Measurements from ENCODE around the gene ABHD4. TPM values are rescaled to one million over a fixed set of nuclear protein-coding genes. Genes with fewer than 3 reads are reported as not detected.

Gene ABHD4
- total RNA-seq, 4 donors from 2014 or later = 16.1 to 42.4 (median 31.9) TPM

DNA sequence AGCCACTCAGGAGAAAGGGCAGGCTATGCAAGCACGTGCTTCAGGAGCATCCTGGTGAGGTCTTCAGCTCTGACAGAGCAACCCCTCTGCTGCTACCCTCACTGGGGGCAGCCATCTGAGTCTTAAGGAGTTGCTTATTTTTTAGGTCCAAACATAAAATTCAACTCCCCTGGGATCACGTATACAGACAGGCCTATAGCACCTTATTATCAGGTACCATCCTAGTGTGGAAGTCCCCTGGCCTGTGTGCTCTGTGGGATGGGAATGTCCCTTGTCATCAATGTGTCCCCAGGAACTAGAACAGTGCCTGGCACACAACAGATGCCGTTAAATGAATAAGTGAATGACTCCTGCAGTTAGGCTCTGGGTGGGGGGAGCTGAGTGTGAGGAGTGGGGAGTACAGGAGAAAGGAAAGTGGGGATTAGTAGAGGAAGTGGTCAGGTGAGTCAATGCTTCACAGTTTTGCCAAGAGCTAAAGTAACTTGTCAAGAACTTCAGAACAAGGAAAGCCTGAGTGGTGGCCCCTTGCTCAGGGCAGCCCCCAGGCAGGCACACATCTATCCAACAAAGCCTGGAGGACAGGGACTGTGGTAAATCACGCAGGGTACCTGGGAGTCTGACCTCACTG, 42.6 kb upstream of the ABHD4 start:
- peaks cover 0 to 49% (median 19%) of the 10 kb centered on the region in 4 donors for H3K4me1 ChIP-seq
- H3K4me3 ChIP-seq = no peak overlapping the region
- WGBS, 2 donors = 82 to 89% methylated on average over 3 to 4 of the region's 4 CpGs
- no peaks in the 10 kb centered on the region for H3K36me3 ChIP-seq
- H3K27ac ChIP-seq = peak overlapping the region in 2 of 4 donors; percentile 67 to 90
- H3K27me3 ChIP-seq = no peaks in the 10 kb centered on the region
- DNase-seq (ENCODE audit: low spot score in 2 of 2) = no peak
- TF ChIP-seq POLR2A (IDR thresholded peaks at IDR 0.05) (no peak), CTCF (IDR thresholded peaks at IDR 0.05) (no peak), EP300 (IDR thresholded peaks at IDR 0.05) (no peak)
- no peaks in the 10 kb centered on the region for H3K9me3 ChIP-seq

DNA sequence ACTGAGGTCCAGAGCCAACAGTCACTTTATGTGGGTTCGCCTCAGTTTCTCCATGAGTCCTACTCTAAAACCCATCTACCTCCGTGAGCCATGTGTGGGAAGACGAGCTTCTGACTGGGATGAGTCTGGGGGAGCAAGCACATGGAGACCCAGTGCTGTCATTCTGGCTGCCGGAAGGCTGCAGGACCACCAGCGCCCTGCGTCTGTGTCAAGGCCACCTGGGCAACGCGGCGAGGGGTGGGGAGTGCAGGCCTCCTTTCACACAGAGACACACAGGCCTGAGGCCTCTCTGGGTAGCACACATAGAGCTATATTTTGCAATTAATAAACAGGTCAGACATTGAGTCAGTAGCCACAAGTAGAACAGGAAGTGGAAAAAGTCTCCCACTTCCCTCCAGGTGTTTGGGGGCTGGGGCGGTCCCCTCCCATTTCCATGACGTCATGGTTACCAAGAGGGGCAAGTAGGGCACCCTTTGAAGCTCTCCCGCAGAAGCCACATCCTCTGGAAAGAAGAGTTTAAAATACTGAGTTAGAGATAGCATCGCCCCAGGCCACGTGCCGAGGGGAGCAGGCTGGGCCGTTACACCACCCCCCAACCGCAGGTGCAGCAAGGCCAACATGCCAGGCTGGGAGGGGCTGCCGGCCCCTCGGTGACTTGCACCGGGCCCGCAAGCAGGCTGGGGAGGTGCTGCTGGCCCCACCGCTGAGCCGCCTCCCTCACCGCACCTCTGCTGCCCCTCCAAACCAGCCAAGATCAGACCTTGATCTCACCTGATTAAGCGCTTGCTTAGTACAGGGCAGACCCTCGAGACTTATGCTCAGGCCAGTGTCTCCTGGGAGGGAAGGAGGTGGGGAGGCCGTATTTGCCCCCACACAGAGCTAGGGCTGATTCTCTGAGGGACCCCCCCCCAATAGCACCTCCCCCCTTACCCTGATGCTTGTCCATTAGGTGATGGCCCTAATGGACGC, 41.8 kb upstream of the ABHD4 start:
- no peaks in the 10 kb centered on the region for H3K9me3 ChIP-seq
- peak overlapping the region in 3 of 4 donors; percentile 10 to 90 (median 67) for H3K27ac ChIP-seq
- TF ChIP-seq POLR2A (IDR thresholded peaks at IDR 0.05) (no peak), CTCF (IDR thresholded peaks at IDR 0.05) (no peak), EP300 (IDR thresholded peaks at IDR 0.05) (peak in 1 of 2 donors; percentile 44)
- peak overlapping the region in 2 of 4 donors; percentile 38 to 46 for H3K4me3 ChIP-seq
- H3K36me3 ChIP-seq = no peaks in the 10 kb centered on the region
- 53 to 56% methylated on average over 28 of the region's 28 CpGs for WGBS, 2 donors
- H3K4me1 ChIP-seq = peaks cover 0 to 45% (median 19%) of the 10 kb centered on the region in 4 donors
- no peaks in the 10 kb centered on the region for H3K27me3 ChIP-seq
- peak in 1 of 2 donors; percentile 40 for DNase-seq (ENCODE audit: low spot score in 2 of 2)

DNA sequence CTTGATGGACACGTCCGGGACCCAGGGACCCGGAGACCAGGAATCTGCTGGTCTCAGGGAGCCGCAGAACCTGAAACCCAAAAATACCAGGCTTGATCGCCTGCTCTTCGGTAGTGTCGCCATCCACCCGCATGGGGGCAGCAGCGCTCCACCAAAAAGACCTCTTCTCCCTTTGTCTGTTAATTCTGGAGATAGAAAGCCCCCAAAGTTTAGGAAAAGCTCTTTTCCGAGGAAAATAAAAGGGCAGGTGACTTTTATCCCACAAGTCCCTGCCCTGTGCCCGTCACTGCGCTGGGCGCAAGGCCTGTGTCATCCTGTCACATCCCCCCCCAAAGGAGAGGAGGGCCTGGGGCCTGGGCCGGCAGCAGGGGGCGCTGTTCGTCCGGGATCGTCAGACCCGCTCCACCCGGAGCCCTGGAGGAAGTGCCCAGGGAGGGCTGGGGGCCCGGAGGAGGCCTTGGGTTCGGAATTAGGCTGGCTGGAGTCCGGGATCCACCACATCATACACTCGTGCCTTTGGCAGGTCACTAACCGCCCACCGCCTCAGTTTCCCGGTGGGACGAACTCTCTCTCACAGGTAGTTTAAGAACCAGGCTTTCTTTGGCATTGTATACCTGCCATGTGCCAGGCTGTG, 41.0 kb upstream of the ABHD4 start:
- Histone ChIP-seq H3K4me3 (peak overlapping the region in 3 of 4 donors; percentile 5 to 46 (median 38)), H3K36me3 (no peaks in the 10 kb centered on the region), H3K27me3 (no peaks in the 10 kb centered on the region), H3K9me3 (no peaks in the 10 kb centered on the region), H3K4me1 (peaks cover 0 to 48% (median 20%) of the 10 kb centered on the region in 4 donors), H3K27ac (peak overlapping the region; percentile 10 to 90 (median 45))
- WGBS, 2 donors = 3 to 7% methylated on average over 28 of the region's 28 CpGs
- TF ChIP-seq CTCF (IDR thresholded peaks at IDR 0.05) = peak; percentile 95 to 100 (median 97)
- TF ChIP-seq POLR2A (IDR thresholded peaks at IDR 0.05) = no peak
- peak in 1 of 2 donors; percentile 24 for TF ChIP-seq EP300 (IDR thresholded peaks at IDR 0.05)
- DNase-seq (ENCODE audit: low spot score in 2 of 2) = peak; percentile 53 to 79

DNA sequence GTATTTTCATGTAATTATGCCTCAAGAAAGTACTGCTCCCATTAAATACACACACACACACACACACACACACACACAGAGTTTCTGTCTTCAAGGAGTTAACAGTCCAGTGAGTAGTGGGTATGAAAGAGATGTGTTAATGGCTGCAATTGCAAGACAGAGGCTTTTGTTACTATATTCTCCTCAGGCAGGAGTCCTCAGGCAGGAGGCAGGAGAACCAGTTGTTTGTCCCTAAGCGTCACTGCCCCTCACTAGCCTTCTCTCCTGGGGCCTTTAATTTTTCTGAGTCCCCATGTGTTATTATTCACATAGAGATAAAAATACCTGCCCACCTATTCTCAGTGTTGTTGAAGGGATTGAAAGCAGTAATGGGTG, 40.3 kb upstream of the ABHD4 start:
- DNase-seq (ENCODE audit: low spot score in 2 of 2) = no peak
- Histone ChIP-seq H3K4me3 (no peak overlapping the region), H3K27me3 (no peaks in the 10 kb centered on the region), H3K27ac (peak overlapping the region in 2 of 4 donors; percentile 17 to 90), H3K36me3 (no peaks in the 10 kb centered on the region), H3K9me3 (no peaks in the 10 kb centered on the region), H3K4me1 (peaks cover 0 to 49% (median 24%) of the 10 kb centered on the region in 4 donors)
- 94 to 96% methylated on average over 1 of the region's 1 CpG for WGBS, 2 donors
- TF ChIP-seq POLR2A (IDR thresholded peaks at IDR 0.05) (no peak), EP300 (IDR thresholded peaks at IDR 0.05) (no peak), CTCF (IDR thresholded peaks at IDR 0.05) (no peak)
